SJCRH30 (cell line): ENCODE results near the gene MS4A8. TPM values are rescaled to one million over a fixed set of nuclear protein-coding genes. Genes with fewer than 3 reads are reported as not detected.
"Not testable (repeated sequence)": the region's sequence is repeated elsewhere in the genome, so short reads cannot be mapped to it uniquely, and the experiment has no call there.

Experiments used
- DNase-seq, 2 experiments: peaks; one replicate each; pipeline ENCODE4 v3.0.0-alpha.2; 2015 to 2020
- H3K27ac ChIP-seq: fragments of 250-450 bp; sonication (Bioruptor Pico); 2 replicates; pipeline ENCODE4 v1.5.1; 2020; ENCODE audit warnings: mild to moderate bottlenecking, moderate library complexity
- H3K27me3 ChIP-seq: fragments of 250-450 bp; sonication (Bioruptor Pico); 2 replicates; pipeline ENCODE4 v1.5.1; 2020; ENCODE audit warnings: mild to moderate bottlenecking, moderate library complexity
- H3K36me3 ChIP-seq: fragments of 250-450 bp; sonication (Bioruptor Pico); 2 replicates; pipeline ENCODE4 v1.5.1; 2020; ENCODE audit warnings: mild to moderate bottlenecking, moderate library complexity
- H3K4me1 ChIP-seq: fragments of 250-450 bp; sonication (Bioruptor Pico); 2 replicates; pipeline ENCODE4 v1.5.1; 2020; ENCODE audit warnings: mild to moderate bottlenecking, moderate library complexity
- H3K4me3 ChIP-seq: fragments of 250-450 bp; sonication (Bioruptor Pico); 2 replicates; pipeline ENCODE4 v1.5.1; 2020; ENCODE audit warnings: mild to moderate bottlenecking, moderate library complexity
- H3K9me3 ChIP-seq: fragments of 250-450 bp; sonication (Bioruptor Pico); replicated peaks from 2 replicates; pipeline ENCODE4 v1.5.1; 2020; ENCODE audit warnings: mild to moderate bottlenecking, moderate library complexity
- total RNA-seq: library from RNA; depleted of rRNA; stranded (reverse); fragments of >200 nt; shearing (Covaris generic); gene quantifications from 2 replicates; pipeline ENCODE4 v1.2.3, GENCODE V29; 2014

MS4A8 gene
- total RNA-seq, 1 experiment from 2014 or later: not detected

- Histone ChIP-seq H3K27me3 (no peaks in the 10 kb centered on the region), H3K4me3 (no peak overlapping the region), H3K4me1 (no peaks in the 10 kb centered on the region), H3K9me3 (no peaks in the 10 kb centered on the region), H3K36me3 (no peaks in the 10 kb centered on the region), H3K27ac (no peak overlapping the region)
- no peak for DNase-seq
Observed at GRCh38 chr11:60747359-60747873, 48.0 kb downstream of the MS4A8 start.

GRCh38 chr11:60748225-60748624 is 48.8 kb downstream of the MS4A8 start:
- Histone ChIP-seq H3K27ac (no peak overlapping the region), H3K4me3 (no peak overlapping the region)
- DNase-seq: no peak

DNA sequence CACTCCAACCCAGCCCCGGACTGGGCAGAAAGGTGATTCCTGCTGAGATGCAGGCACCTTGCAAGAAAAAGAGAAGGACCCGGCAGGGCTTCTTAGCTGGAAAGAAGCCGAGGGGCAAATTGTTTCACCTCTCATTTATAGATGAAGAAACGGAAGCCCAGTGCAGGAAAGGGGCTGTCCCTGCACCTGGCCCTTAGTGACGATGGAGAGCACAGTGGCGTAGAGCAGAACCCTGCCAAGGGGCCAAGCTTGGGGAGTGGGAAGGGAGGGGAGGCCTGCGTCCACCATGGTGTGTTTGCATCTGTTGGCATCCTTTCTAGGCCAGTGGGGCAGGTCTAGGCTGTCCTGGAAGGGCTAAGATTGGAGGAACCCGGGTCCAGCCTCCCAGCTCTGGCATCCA is 49.4 kb downstream of the MS4A8 start:
- Histone ChIP-seq H3K36me3 (no peaks in the 10 kb centered on the region), H3K9me3 (no peaks in the 10 kb centered on the region), H3K27ac (no peak overlapping the region), H3K4me3 (no peak overlapping the region), H3K27me3 (no peaks in the 10 kb centered on the region), H3K4me1 (no peaks in the 10 kb centered on the region)
- no peak for DNase-seq

More at GRCh38 chr11:60748225-60748624, 48.8 kb downstream of the MS4A8 start:
- Histone ChIP-seq H3K4me1 (no peaks in the 10 kb centered on the region), H3K9me3 (no peaks in the 10 kb centered on the region), H3K36me3 (no peaks in the 10 kb centered on the region), H3K27me3 (no peaks in the 10 kb centered on the region)

DNA sequence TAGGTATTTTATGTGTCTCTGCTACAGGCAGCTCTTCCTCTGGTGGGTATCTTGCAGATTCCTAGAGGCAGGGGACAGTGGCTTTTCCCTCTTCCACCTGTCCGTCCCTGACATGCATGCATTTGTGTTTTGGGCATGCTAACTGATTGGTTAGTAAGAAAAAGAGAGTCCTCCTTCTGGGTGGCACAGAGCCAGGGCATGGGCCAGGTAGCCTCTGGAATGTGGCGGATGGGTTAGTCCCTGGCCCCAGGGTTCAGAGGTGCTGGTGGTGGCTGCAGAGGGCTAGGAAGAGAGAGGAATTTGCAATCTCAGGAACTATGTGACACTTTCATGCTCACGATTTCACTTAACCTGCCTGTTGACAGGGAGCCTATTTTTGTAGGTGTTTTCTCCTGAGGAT is 51.5 kb downstream of the MS4A8 start:
- Histone ChIP-seq H3K27me3 (no peaks in the 10 kb centered on the region), H3K27ac (no peak overlapping the region), H3K36me3 (no peaks in the 10 kb centered on the region), H3K4me3 (no peak overlapping the region), H3K9me3 (no peaks in the 10 kb centered on the region), H3K4me1 (no peaks in the 10 kb centered on the region)
- no peak for DNase-seq

- Histone ChIP-seq H3K4me1 (no peaks in the 10 kb centered on the region), H3K4me3 (no peak overlapping the region), H3K36me3 (no peaks in the 10 kb centered on the region), H3K9me3 (no peaks in the 10 kb centered on the region), H3K27me3 (no peaks in the 10 kb centered on the region), H3K27ac (no peak overlapping the region)
- DNase-seq: no peak
Observed at GRCh38 chr11:60753309-60753708, 53.9 kb downstream of the MS4A8 start.

DNA sequence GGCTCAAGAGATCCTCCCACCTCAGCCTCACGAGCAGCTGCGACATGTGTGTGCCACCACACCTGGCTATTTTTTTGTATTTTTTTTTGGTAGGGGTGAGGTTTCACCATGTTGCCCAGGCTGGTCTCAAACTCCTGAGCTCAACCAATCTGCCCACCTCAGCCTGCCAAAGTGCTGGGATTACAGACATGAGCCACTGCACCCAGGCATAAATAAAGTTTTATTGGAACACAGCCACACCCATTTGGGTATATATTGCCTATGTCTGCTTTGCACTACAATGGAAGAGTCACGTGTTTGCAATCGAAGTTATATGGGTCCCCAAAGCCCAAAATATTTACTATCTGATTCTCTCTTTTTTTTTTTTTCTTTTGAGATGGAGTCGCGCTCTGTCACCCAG is 55.5 kb downstream of the MS4A8 start:
- Histone ChIP-seq H3K27me3 (no peaks in the 10 kb centered on the region), H3K27ac (no peak overlapping the region), H3K36me3 (no peaks in the 10 kb centered on the region), H3K4me1 (no peaks in the 10 kb centered on the region), H3K9me3 (no peaks in the 10 kb centered on the region), H3K4me3 (no peak overlapping the region)
- no peak for DNase-seq

DNA sequence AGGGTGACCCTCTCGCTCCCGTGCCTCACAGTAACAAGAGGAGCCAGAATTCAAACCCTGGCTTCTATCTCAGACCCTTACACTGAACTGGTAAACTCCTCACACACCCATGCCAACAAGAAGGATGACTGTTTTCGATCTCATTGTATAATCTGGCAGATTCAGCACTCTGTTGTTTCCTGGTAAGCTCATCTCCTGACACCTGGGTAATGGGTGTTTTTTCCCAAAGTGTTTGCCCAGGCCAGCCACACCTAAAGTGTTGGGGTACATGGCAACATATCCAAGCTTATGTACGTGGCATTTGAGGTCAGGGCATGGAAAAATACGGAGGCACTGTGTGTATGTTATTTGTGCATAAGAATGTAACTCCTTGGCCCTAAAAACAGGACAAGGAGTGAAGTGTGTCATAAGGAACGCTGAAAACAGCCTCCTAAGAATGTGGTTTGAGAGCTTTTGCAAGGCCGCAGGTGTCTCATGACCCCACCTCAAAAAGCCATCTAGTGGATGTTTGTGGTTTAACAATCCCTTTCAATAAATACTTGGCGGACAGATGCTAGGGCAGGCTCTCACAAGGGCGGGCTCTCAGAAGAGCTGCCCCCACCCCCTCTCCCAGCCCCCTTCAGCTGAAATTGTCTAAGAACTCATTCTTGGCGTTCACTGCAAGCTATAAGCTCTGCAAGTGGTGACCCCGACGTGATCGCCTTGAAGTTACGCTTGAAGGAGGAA is 57.1 kb downstream of the MS4A8 start, which contains the start of gene MS4A15:
MS4A15 (plus strand) TSS at position 561 of the 726 bp plus-strand sequence. CDS start 6,867 bp downstream, outside the sequence.
- Histone ChIP-seq H3K4me3 (no peak within 1 kb of the TSS), H3K36me3 (no peaks in the 10 kb centered on the region), H3K27ac (no peak within 1 kb of the TSS), H3K4me1 (no peaks in the 10 kb centered on the region), H3K27me3 (0 out of 2 replicates have a peak, but pooled peaks cover 2% of the 10 kb centered on the region), H3K9me3 (no peaks in the 10 kb centered on the region)
- peak in 1 of 2 experiments; percentile 34 for DNase-seq

DNA sequence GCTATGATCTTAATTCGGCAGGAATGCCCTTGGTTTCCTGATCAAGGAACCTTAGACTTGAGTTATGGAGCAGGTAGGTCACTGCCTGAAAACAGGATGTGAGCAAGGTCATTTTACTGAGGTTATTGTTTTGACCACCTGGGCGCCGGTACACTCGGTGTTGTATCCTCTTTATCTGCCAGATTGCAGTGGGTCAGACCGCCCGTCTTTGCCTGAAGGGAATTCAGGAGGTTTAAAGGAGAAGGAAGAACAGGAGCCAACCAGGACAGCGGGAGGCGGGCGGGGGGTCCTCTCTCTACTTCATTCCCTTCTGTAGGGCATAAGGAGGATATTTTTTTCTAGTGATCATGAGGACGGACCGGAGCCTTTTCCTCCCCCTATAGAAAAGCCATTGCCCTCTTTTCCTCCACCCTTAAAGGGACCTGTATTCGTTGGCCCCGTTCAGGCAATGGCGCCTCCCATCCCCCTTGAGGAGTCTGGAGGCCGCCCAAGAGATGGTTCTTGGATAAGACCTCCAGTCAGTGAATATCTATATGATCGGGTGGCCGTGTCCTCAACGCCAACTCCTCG is 57.9 kb downstream of the MS4A8 start:
- DNase-seq: no peak
- H3K36me3 ChIP-seq: no peaks in the 10 kb centered on the region
- no peaks in the 10 kb centered on the region for H3K9me3 ChIP-seq
- no peaks in the 10 kb centered on the region for H3K4me1 ChIP-seq
- H3K4me3 ChIP-seq: no peak overlapping the region
- no peak overlapping the region for H3K27ac ChIP-seq
- H3K27me3 ChIP-seq: 0 out of 2 replicates have a peak, but pooled peaks cover 2% of the 10 kb centered on the region

- not testable (repeated sequence) for H3K27me3 ChIP-seq, H3K27ac ChIP-seq, H3K36me3 ChIP-seq, DNase-seq, H3K9me3 ChIP-seq, H3K4me3 ChIP-seq, H3K4me1 ChIP-seq
Observed at GRCh38 chr11:60758671-60759070, 59.3 kb downstream of the MS4A8 start.

- H3K27me3 ChIP-seq, DNase-seq, H3K4me1 ChIP-seq, H3K9me3 ChIP-seq, H3K36me3 ChIP-seq, H3K27ac ChIP-seq, H3K4me3 ChIP-seq: not testable (repeated sequence)
Observed at GRCh38 chr11:60759438-60760225, 60.2 kb downstream of the MS4A8 start.

DNA sequence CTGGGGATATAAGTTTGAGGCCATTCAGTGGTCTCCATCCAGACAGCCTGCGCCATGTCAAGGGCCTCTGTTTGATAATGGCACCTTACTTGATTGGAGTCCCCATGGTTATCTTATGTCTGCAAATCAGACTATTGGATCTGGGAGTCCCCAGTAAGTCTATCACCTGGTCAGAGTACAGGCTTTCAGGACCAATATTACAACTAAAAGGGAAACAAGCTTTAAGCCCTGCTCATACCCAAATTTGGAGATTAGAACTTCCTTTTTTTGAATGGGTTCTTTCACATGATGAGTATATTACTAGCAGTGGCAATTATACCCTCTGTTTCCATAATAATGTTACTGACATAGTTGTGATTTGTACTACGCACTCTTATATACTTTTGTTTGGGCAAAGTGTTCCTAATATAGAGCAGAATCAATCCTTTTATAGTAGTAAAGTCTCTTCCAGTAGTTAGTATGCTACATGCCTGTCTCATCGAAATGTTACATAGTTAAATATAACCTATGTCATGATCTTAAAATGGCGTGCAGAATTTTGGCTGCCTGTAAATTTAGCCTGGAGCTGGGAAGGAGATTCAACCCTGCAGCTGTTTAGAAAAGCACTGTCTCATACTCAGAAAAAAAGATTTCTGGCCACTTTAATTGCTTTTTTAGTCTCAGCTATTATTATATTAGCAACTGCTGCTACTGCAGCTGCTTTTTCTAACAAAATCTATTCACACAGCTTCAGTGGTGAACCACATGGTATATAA is 62.2 kb downstream of the MS4A8 start:
- DNase-seq: no peak
- Histone ChIP-seq H3K9me3 (no peaks in the 10 kb centered on the region), H3K4me1 (no peaks in the 10 kb centered on the region), H3K27me3 (0 out of 2 replicates have a peak, but pooled peaks cover 2% of the 10 kb centered on the region), H3K4me3 (no peak overlapping the region), H3K27ac (no peak overlapping the region), H3K36me3 (no peaks in the 10 kb centered on the region)

GRCh38 chr11:60762851-60763691 is 63.7 kb downstream of the MS4A8 start:
- peak in 1 of 2 experiments; percentile 14 for DNase-seq
- Histone ChIP-seq H3K4me1 (no peaks in the 10 kb centered on the region), H3K27me3 (0 out of 2 replicates have a peak, but pooled peaks cover 2% of the 10 kb centered on the region), H3K27ac (no peak overlapping the region), H3K9me3 (no peaks in the 10 kb centered on the region), H3K36me3 (no peaks in the 10 kb centered on the region), H3K4me3 (no peak overlapping the region)

DNA sequence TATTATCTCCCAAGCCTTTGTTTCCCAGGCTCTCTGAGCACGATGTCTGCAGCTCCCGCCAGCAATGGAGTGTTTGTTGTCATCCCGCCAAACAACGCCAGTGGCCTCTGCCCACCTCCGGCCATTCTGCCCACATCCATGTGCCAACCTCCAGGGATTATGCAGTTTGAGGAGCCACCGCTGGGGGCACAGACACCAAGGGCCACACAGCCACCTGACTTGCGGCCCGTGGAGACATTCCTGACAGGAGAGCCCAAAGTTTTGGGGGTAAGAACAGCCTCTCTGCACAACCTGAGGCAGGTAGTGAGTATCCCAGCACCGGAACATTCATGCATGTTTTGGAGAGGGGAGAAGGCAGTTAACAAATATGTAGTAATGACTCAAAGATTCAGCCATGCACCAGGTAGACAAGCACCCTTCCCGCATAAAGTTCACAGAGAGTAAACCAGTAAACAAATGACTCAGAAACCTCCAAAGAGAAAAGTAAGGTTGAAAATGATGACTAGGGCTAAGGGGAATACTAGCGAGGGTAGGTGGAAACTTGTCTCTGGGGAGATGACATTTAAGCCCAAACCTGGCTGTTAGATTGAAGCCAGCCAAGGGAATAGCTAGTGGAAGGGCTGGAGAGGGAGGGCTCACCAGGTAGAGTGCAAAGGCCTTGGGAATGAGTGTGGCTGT is 64.4 kb downstream of the MS4A8 start:
- Histone ChIP-seq H3K9me3 (no peaks in the 10 kb centered on the region), H3K27ac (no peak overlapping the region), H3K4me3 (no peak overlapping the region), H3K4me1 (no peaks in the 10 kb centered on the region), H3K27me3 (0 out of 2 replicates have a peak, but pooled peaks cover 2% of the 10 kb centered on the region), H3K36me3 (no peaks in the 10 kb centered on the region)
- DNase-seq: no peak
